HepG2 (cell line): ENCODE data around the gene IL11RA. TPM values are rescaled to one million over a fixed set of nuclear protein-coding genes. Genes with fewer than 3 reads are reported as not detected.

Experiments used
- DNMT3B ChIP-seq: conservative IDR thresholded peaks from 2 replicates; pipeline ENCODE4 v1.6.1; 2016; ENCODE audit warnings: missing biosample characterization, control low read depth
- ESRRA ChIP-seq: sonication (generic); formaldehyde crosslinking; IDR thresholded peaks from 2 replicates; pipeline ENCODE4 v1.5.1; 2020; ENCODE audit warnings: mild to moderate bottlenecking, low read depth, missing genetic modification reagents
- HCFC1 ChIP-seq: fragments of 150-350 bp; IDR thresholded peaks from 2 replicates; pipeline ENCODE4 v1.6.1; 2014; ENCODE audit warnings: low read depth, low read length
- KLF6 ChIP-seq: IDR thresholded peaks from 2 replicates; pipeline ENCODE4 v1.8.0; 2016; ENCODE audit warnings: missing biosample characterization, missing genetic modification reagents
- SMAD3 ChIP-seq: sonication (generic); formaldehyde crosslinking; IDR thresholded peaks from 2 replicates; pipeline ENCODE4 v1.4.0; 2020; ENCODE audit warnings: missing genetic modification reagents
- SRSF1 ChIP-seq: fragments of 200-400 bp; formaldehyde crosslinking; optimal IDR thresholded peaks from 2 replicates; pipeline ENCODE3; 2017; ENCODE audit warnings: mild to moderate bottlenecking, low read depth, low read length, moderate library complexity
- ZNF615 ChIP-seq: sonication (generic); formaldehyde crosslinking; IDR thresholded peaks from 2 replicates; pipeline ENCODE4 v1.5.0; 2020; ENCODE audit warnings: mild to moderate bottlenecking, missing genetic modification reagents, borderline replicate concordance
- ZNF883 ChIP-seq: sonication (generic); formaldehyde crosslinking; IDR thresholded peaks from 2 replicates; pipeline ENCODE4 v1.5.1; 2020; ENCODE audit warnings: mild to moderate bottlenecking, missing genetic modification reagents; ENCODE audit errors: not compliant biosample characterization
- ZSCAN29 ChIP-seq: sonication (generic); formaldehyde crosslinking; conservative IDR thresholded peaks from 2 replicates; pipeline ENCODE4 v1.4.0; 2020; ENCODE audit warnings: mild to moderate bottlenecking, missing genetic modification reagents
- polyA plus RNA-seq, 8 experiments: library from polyadenylated mRNA; depleted of rRNA in 3 of 8; stranded (reverse) in 7 of 8; unstranded in 1 of 8; fragments of >200 nt; fragmentation: Illumina TruSeq in 4 of 8; extraction: Trizol in 4 of 8; gene quantifications; 2 replicates each; pipeline versions ENCODE4 v1.2.1 to v1.2.3, GENCODE V29; 2011 to 2016; ENCODE audit warnings: low read depth in 4 of 8, missing spikeins in 1 of 8, mixed read lengths in 1 of 8; ENCODE audit not compliant: insufficient read depth in 1 of 8
- total RNA-seq, 5 experiments: library from RNA; depleted of rRNA; stranded (reverse); fragments of >200 nt; fragmentation: Illumina TruSeq; extraction: Trizol; gene quantifications; 2 replicates each; pipeline ENCODE4 v1.2.3, GENCODE V29; 2016; ENCODE audit warnings: low read depth in 1 of 5
- TF ChIP-seq, protein P1 (sequence below): sonication (generic); formaldehyde crosslinking; IDR thresholded peaks from one replicate; pipeline ENCODE4 v1.5.1; 2020; ENCODE audit warnings: mild to moderate bottlenecking, missing genetic modification reagents; ENCODE audit errors: not compliant biosample characterization
- TF ChIP-seq, protein P2 (sequence below): sonication (generic); formaldehyde crosslinking; IDR thresholded peaks from 2 replicates; pipeline ENCODE4 v1.5.0; 2020; ENCODE audit warnings: mild to moderate bottlenecking, missing genetic modification reagents, borderline replicate concordance
- TF ChIP-seq, protein P3 (sequence below): sonication (generic); formaldehyde crosslinking; IDR thresholded peaks from 2 replicates; pipeline ENCODE4 v1.5.0; 2020; ENCODE audit warnings: mild to moderate bottlenecking, missing genetic modification reagents
- TF ChIP-seq, protein P4 (sequence below): sonication (generic); formaldehyde crosslinking; IDR thresholded peaks from 2 replicates; pipeline ENCODE4 v1.4.0; 2020; ENCODE audit warnings: low read depth, mild to moderate bottlenecking, missing genetic modification reagents

Gene IL11RA
- total and polyA plus RNA-seq, 2 of the 13 experiments (the other 11 are each of a cell fraction or from before 2014, with no cell fraction given), result 2.0 to 4.2 TPM

DNA sequence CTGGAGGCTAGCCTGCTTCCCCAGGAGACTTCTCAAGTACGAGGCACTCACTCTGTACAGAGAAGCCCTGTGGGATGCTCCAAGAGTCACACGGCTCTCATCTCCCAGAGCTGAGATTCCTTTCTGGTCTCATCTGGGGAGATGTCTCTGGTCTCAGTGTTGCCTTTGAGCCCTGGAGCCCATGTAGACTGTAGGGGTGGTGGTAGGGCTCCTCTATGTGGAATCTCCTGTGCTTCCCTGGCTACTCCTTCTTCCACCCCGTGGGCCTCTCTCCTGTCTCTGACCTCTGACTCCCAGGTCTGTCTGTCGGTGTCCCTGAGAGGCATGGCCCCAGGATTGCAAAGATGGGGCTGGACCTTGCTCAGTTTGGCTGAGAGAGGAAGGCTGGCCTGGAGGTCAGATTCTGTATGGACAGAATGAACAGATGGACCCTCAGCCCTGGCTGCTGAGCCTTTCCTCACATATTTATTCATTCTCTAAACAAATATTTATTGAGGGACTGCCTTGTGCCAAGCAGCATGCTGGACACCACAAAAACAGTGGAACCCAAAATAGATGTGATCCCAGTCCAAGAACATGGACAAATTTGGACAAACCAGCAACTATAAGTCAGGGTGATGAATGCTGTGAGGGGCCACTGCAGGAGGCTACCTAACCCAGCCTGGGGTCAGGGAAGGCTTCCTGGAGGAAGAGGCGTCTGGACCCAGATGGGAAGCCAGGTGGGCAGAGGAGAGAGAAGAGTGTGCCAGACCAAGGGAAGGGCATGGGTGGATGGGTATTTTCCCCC is 36.5 kb downstream of the IL11RA start (continued):
- TF ChIP-seq, protein P1, sequence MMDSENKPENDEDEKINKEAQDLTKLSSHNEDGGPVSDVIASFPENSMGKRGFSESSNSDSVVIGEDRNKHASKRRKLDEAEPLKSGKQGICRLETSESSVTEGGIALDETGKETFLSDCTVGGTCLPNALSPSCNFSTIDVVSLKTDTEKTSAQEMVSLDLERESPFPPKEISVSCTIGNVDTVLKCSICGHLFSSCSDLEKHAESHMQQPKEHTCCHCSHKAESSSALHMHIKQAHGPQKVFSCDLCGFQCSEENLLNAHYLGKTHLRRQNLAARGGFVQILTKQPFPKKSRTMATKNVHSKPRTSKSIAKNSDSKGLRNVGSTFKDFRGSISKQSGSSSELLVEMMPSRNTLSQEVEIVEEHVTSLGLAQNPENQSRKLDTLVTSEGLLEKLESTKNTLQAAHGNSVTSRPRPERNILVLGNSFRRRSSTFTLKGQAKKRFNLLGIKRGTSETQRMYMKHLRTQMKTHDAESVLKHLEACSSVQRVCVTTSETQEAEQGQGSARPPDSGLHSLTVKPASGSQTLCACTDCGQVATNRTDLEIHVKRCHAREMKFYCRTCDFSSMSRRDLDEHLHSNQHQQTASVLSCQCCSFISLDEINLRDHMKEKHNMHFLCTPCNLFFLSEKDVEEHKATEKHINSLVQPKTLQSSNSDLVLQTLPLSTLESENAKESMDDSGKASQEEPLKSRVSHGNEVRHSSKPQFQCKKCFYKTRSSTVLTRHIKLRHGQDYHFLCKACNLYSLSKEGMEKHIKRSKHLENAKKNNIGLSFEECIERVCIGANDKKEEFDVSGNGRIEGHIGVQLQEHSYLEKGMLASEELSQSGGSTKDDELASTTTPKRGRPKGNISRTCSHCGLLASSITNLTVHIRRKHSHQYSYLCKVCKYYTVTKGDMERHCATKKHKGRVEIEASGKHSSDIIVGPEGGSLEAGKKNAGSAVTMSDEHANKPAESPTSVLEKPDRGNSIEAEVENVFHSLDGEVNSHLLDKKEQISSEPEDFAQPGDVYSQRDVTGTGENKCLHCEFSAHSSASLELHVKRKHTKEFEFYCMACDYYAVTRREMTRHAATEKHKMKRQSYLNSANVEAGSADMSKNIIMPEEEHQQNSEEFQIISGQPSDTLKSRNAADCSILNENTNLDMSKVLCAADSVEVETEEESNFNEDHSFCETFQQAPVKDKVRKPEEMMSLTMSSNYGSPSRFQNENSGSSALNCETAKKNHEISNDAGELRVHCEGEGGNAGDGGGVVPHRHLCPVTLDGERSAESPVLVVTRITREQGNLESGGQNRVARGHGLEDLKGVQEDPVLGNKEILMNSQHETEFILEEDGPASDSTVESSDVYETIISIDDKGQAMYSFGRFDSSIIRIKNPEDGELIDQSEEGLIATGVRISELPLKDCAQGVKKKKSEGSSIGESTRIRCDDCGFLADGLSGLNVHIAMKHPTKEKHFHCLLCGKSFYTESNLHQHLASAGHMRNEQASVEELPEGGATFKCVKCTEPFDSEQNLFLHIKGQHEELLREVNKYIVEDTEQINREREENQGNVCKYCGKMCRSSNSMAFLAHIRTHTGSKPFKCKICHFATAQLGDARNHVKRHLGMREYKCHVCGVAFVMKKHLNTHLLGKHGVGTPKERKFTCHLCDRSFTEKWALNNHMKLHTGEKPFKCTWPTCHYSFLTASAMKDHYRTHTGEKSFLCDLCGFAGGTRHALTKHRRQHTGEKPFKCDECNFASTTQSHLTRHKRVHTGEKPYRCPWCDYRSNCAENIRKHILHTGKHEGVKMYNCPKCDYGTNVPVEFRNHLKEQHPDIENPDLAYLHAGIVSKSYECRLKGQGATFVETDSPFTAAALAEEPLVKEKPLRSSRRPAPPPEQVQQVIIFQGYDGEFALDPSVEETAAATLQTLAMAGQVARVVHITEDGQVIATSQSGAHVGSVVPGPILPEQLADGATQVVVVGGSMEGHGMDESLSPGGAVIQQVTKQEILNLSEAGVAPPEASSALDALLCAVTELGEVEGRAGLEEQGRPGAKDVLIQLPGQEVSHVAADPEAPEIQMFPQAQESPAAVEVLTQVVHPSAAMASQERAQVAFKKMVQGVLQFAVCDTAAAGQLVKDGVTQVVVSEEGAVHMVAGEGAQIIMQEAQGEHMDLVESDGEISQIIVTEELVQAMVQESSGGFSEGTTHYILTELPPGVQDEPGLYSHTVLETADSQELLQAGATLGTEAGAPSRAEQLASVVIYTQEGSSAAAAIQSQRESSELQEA, result no peak
- TF ChIP-seq, protein P2, sequence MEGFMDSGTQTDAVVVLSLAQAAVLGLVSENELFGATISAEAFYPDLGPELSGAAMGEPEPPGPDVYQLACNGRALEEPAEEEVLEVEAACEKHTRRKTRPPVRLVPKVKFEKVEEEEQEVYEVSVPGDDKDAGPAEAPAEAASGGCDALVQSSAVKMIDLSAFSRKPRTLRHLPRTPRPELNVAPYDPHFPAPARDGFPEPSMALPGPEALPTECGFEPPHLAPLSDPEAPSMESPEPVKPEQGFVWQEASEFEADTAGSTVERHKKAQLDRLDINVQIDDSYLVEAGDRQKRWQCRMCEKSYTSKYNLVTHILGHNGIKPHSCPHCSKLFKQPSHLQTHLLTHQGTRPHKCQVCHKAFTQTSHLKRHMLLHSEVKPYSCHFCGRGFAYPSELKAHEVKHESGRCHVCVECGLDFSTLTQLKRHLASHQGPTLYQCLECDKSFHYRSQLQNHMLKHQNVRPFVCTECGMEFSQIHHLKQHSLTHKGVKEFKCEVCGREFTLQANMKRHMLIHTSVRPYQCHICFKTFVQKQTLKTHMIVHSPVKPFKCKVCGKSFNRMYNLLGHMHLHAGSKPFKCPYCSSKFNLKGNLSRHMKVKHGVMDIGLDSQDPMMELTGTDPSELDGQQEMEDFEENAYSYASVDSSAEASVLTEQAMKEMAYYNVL (CRISPR knock-in tag), result peak; percentile 92; the same call in 1 of the 2 replicates
- TF ChIP-seq HCFC1 (no peak), DNMT3B (CRISPR knock-in tag) (no peak), ESRRA (peak; percentile 69; the same call in 1 of the 2 replicates), ZNF883 (CRISPR knock-in tag) (no peak), SRSF1 (no peak), ZSCAN29 (CRISPR knock-in tag) (peak; percentile 74; the same call in 1 of the 2 replicates), ZNF615 (CRISPR knock-in tag) (no peak), KLF6 (CRISPR knock-in tag) (0 out of 2 replicates have a peak, but pooled peaks have one; percentile 43), SMAD3 (CRISPR knock-in tag) (peak; percentile 21; the same call in 1 of the 2 replicates)
- TF ChIP-seq, protein P3, sequence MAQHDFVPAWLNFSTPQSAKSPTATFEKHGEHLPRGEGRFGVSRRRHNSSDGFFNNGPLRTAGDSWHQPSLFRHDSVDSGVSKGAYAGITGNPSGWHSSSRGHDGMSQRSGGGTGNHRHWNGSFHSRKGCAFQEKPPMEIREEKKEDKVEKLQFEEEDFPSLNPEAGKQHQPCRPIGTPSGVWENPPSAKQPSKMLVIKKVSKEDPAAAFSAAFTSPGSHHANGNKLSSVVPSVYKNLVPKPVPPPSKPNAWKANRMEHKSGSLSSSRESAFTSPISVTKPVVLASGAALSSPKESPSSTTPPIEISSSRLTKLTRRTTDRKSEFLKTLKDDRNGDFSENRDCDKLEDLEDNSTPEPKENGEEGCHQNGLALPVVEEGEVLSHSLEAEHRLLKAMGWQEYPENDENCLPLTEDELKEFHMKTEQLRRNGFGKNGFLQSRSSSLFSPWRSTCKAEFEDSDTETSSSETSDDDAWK (CRISPR knock-in tag), result no peak
- TF ChIP-seq, protein P4, sequence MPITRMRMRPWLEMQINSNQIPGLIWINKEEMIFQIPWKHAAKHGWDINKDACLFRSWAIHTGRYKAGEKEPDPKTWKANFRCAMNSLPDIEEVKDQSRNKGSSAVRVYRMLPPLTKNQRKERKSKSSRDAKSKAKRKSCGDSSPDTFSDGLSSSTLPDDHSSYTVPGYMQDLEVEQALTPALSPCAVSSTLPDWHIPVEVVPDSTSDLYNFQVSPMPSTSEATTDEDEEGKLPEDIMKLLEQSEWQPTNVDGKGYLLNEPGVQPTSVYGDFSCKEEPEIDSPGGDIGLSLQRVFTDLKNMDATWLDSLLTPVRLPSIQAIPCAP, result no peak
